SH-SY5Y (cell line): ENCODE measurements around the gene DYNLRB2.

ENCODE experiments used
- GATA2 ChIP-seq: IDR thresholded peaks from 2 replicates; pipeline ENCODE4 v1.6.1; 2011; ENCODE audit warnings: mild to moderate bottlenecking, low read depth, low read length
- GATA3 ChIP-seq: IDR thresholded peaks from 2 replicates; pipeline ENCODE4 v1.6.1; 2011; ENCODE audit warnings: low read depth, mild to moderate bottlenecking, low read length, moderate library complexity

GRCh38 chr16:80559369-80559768, 18.6 kb downstream of the DYNLRB2 start:
- TF ChIP-seq GATA2 = no peak
- no peak for TF ChIP-seq GATA3
